ENCODE measurements around the gene FXYD7.

FXYD7 gene

DNA sequence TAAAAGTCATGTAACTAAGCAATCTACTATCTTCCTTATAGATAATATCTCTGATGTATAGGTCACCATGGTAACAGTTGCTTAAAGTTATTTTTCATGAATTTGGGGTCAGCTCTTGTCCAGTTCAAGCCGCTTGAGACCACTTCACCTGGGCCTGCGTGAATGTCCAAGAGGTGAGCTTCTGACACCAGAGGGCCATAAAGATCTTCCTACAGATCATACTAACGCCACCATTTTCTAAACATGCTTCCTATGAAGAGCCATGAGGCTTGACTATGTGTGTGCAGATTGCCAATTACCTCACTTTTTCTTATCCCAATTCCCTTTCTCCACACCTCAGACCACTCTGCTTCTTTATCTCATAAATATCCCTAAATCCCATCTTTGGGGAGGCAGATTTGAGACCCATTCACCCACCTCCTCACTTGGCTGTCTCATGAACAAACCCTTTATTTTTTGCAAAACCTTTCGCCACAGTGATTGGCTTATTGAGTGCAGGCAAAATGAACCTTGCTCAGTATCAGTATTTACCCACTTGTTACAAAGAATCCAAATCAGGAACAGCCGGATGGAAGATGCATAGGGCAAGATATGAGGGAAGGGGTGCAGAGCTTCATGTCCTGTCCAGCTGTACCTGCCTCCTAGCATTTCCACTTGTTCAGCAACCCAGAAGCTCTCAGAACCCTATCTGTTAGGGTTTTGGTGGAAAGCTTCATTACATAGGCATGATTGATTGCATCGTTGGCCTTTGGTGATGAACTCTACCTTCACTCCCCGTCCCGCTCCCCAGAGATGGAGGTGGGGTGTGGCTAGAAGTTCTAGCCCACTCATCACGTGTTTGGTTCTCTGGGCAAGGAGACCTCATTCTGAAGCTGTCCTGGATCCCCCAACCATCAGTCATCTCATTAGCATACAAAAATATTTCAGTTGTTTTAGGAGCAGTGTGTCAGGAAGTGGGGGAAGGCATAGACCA is 51.2 kb downstream of the FXYD7 start:
- Histone ChIP-seq H3K4me1 (ENCODE audit: control insufficient read depth, insufficient read depth, low read length) (no peaks in the 10 kb centered on the region), H3K27ac (ENCODE audit: extremely low read depth, low read depth, low read length) (no peak overlapping the region), H3K9me3 (ENCODE audit: control insufficient read depth, insufficient read depth, low read depth, low read length) (peaks cover 4% of the 10 kb centered on the region), H3K4me3 (ENCODE audit: low read depth, low read length) (no peak overlapping the region), H3K36me3 (ENCODE audit: control insufficient read depth in 2 of 2, insufficient read depth in 1 of 2, low read length in 2 of 2) (no peaks in the 10 kb centered on the region; a peak in 1 of 3 replicates)
- no peak for TF ChIP-seq ZNF548 (tag by site-specific recombination; IDR thresholded peaks at IDR 0.05)
- no peak for TF ChIP-seq ZNF169 (tag by site-specific recombination; IDR thresholded peaks at IDR 0.05)
- no peak for TF ChIP-seq ZNF558 (tag by site-specific recombination; IDR thresholded peaks at IDR 0.05)
- no peak for TF ChIP-seq KLF1 (tag by site-specific recombination; IDR thresholded peaks at IDR 0.05)
- TF ChIP-seq KLF10 (tag by site-specific recombination; IDR thresholded peaks at IDR 0.05): no peak
- no peak for TF ChIP-seq YY2 (tag by site-specific recombination; IDR thresholded peaks at IDR 0.05)
- TF ChIP-seq ZNF707 (tag by site-specific recombination; IDR thresholded peaks at IDR 0.05): no peak
- TF ChIP-seq, protein P1, sequence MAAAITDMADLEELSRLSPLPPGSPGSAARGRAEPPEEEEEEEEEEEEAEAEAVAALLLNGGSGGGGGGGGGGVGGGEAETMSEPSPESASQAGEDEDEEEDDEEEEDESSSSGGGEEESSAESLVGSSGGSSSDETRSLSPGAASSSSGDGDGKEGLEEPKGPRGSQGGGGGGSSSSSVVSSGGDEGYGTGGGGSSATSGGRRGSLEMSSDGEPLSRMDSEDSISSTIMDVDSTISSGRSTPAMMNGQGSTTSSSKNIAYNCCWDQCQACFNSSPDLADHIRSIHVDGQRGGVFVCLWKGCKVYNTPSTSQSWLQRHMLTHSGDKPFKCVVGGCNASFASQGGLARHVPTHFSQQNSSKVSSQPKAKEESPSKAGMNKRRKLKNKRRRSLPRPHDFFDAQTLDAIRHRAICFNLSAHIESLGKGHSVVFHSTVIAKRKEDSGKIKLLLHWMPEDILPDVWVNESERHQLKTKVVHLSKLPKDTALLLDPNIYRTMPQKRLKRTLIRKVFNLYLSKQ (tag by site-specific recombination; IDR thresholded peaks at IDR 0.05; ENCODE audit: borderline replicate concordance): no peak
- TF ChIP-seq ZNF701 (tag by site-specific recombination; IDR thresholded peaks at IDR 0.05): no peak
- TF ChIP-seq RBAK (tag by site-specific recombination; IDR thresholded peaks at IDR 0.05): no peak
- no peak for TF ChIP-seq ZNF560 (tag by site-specific recombination; IDR thresholded peaks at IDR 0.05; ENCODE audit: borderline replicate concordance)
- TF ChIP-seq, protein P2, sequence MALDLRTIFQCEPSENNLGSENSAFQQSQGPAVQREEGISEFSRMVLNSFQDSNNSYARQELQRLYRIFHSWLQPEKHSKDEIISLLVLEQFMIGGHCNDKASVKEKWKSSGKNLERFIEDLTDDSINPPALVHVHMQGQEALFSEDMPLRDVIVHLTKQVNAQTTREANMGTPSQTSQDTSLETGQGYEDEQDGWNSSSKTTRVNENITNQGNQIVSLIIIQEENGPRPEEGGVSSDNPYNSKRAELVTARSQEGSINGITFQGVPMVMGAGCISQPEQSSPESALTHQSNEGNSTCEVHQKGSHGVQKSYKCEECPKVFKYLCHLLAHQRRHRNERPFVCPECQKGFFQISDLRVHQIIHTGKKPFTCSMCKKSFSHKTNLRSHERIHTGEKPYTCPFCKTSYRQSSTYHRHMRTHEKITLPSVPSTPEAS (tag by site-specific recombination; IDR thresholded peaks at IDR 0.05): no peak
- ChIA-PET POLR2A (no interaction called here), CTCF (interaction anchor here (0.5 to 1.2 kb wide), 6 partner anchors 12 to 850 kb away, joined by 3 to 4 read pairs (median 3); no protein-coding TSS in a partner anchor)

DNA sequence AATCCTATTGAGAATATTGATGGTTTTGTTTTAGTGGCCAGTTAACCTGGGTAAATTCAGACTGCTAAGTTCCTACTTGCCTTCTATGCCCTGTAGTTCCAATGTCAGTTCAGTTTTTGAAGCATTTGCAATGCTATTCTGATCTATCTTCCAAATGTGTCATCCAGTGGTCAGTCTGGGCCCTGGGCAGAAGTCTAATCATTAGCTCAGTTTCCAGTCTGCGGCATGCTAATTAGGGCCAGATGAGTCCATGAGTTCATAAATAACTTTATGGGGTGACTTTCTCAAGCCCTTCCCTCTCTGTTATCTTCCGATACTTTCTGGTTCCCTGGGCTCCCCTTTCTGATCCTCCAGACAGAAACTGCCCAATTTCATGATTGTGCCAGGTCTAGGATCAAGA is 52.8 kb downstream of the FXYD7 start:
- Histone ChIP-seq H3K4me1 (ENCODE audit: control insufficient read depth, insufficient read depth, low read length) (no peaks in the 10 kb centered on the region), H3K4me3 (ENCODE audit: low read depth, low read length) (no peak overlapping the region), H3K9me3 (ENCODE audit: control insufficient read depth, insufficient read depth, low read depth, low read length) (peaks cover 4% of the 10 kb centered on the region), H3K27ac (ENCODE audit: extremely low read depth, low read depth, low read length) (no peak overlapping the region), H3K36me3 (ENCODE audit: control insufficient read depth in 2 of 2, insufficient read depth in 1 of 2, low read length in 2 of 2) (no peaks in the 10 kb centered on the region; a peak in 1 of 3 replicates)
- TF ChIP-seq ZNF366 (tag by site-specific recombination; conservative IDR thresholded peaks at IDR 0.05) (no peak), ZNF600 (tag by site-specific recombination; IDR thresholded peaks at IDR 0.05) (no peak), ZNF341 (tag by site-specific recombination; IDR thresholded peaks at IDR 0.05; ENCODE audit: low read depth) (no peak), ZNF660 (tag by site-specific recombination; IDR thresholded peaks at IDR 0.05) (no peak), ZNF654 (tag by site-specific recombination; IDR thresholded peaks at IDR 0.05; ENCODE audit: low read depth) (no peak), ZNF664 (tag by site-specific recombination; IDR thresholded peaks at IDR 0.05) (no peak)
- TF ChIP-seq, protein P3, sequence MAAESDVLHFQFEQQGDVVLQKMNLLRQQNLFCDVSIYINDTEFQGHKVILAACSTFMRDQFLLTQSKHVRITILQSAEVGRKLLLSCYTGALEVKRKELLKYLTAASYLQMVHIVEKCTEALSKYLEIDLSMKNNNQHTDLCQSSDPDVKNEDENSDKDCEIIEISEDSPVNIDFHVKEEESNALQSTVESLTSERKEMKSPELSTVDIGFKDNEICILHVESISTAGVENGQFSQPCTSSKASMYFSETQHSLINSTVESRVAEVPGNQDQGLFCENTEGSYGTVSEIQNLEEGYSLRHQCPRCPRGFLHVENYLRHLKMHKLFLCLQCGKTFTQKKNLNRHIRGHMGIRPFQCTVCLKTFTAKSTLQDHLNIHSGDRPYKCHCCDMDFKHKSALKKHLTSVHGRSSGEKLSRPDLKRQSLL (tag by site-specific recombination; IDR thresholded peaks at IDR 0.05): no peak
- TF ChIP-seq, protein P4, sequence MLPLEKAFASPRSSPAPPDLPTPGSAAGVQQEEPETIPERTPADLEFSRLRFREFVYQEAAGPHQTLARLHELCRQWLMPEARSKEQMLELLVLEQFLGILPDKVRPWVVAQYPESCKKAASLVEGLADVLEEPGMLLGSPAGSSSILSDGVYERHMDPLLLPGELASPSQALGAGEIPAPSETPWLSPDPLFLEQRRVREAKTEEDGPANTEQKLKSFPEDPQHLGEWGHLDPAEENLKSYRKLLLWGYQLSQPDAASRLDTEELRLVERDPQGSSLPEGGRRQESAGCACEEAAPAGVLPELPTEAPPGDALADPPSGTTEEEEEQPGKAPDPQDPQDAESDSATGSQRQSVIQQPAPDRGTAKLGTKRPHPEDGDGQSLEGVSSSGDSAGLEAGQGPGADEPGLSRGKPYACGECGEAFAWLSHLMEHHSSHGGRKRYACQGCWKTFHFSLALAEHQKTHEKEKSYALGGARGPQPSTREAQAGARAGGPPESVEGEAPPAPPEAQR (tag by site-specific recombination; IDR thresholded peaks at IDR 0.05): no peak
- TF ChIP-seq, protein P5, sequence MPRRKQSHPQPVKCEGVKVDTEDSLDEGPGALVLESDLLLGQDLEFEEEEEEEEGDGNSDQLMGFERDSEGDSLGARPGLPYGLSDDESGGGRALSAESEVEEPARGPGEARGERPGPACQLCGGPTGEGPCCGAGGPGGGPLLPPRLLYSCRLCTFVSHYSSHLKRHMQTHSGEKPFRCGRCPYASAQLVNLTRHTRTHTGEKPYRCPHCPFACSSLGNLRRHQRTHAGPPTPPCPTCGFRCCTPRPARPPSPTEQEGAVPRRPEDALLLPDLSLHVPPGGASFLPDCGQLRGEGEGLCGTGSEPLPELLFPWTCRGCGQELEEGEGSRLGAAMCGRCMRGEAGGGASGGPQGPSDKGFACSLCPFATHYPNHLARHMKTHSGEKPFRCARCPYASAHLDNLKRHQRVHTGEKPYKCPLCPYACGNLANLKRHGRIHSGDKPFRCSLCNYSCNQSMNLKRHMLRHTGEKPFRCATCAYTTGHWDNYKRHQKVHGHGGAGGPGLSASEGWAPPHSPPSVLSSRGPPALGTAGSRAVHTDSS (tag by site-specific recombination; IDR thresholded peaks at IDR 0.05): no peak
- TF ChIP-seq, protein P6, sequence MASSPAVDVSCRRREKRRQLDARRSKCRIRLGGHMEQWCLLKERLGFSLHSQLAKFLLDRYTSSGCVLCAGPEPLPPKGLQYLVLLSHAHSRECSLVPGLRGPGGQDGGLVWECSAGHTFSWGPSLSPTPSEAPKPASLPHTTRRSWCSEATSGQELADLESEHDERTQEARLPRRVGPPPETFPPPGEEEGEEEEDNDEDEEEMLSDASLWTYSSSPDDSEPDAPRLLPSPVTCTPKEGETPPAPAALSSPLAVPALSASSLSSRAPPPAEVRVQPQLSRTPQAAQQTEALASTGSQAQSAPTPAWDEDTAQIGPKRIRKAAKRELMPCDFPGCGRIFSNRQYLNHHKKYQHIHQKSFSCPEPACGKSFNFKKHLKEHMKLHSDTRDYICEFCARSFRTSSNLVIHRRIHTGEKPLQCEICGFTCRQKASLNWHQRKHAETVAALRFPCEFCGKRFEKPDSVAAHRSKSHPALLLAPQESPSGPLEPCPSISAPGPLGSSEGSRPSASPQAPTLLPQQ (tag by site-specific recombination; IDR thresholded peaks at IDR 0.05): no peak
- ChIA-PET POLR2A (no interaction called here), CTCF (interaction anchor here (0.6 to 0.9 kb wide), 2 partner anchors 81 to 129 kb away, joined by 3 to 4 read pairs; no protein-coding TSS in a partner anchor)
